AG09319 (cell line): Measurements from ENCODE around the gene LRP1-AS.

Experiments
- DNase-seq: peaks from one replicate; pipeline ENCODE4 v3.0.0-alpha.2; 2010; ENCODE audit warnings: low read depth; ENCODE audit errors: extremely low read depth
- CTCF ChIP-seq: IDR thresholded peaks from 2 replicates; pipeline ENCODE4 v1.5.1; 2011; ENCODE audit warnings: low read depth, mild to moderate bottlenecking, inconsistent platforms, low read length, moderate library complexity

LRP1-AS gene

DNA sequence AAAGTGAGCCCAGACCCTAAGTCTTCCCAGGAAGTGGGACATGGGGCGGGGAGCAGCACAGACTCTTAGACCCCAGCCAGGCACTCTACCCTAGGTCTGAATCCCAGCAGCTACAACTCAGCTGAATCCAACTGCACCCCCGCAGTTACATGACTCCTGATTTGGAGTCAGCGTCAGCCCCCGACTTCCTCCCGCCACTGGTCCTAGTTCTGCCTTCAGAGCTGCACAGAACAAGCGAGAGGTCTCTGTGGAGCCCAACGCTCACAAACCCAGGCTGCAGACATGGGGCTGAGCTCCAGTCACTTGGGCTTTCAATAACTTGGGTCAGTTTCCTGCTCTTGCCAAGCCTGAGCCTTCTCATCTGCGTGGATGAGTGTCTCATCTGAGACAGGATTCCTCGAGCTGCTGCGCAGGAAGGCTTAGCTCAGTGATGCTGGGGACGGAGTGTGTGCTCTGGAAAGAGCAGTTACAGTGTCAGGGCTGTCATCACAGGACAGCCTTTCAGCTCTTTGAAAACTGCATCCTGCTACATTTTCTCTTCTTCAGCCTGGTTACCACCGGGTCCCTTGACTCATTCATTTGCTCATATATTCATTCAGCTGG is 38.6 kb upstream of the LRP1-AS start:
- TF ChIP-seq CTCF: no peak
- DNase-seq: no peak

- TF ChIP-seq CTCF: no peak
Observed at GRCh38 chr12:57185403-57185802, 38.0 kb upstream of the LRP1-AS start.

GRCh38 chr12:57183939-57184725 is 36.7 kb upstream of the LRP1-AS start:
- DNase-seq: no peak
- TF ChIP-seq CTCF: no peak

More at GRCh38 chr12:57185403-57185802, 38.0 kb upstream of the LRP1-AS start:
- DNase-seq: no peak

DNA sequence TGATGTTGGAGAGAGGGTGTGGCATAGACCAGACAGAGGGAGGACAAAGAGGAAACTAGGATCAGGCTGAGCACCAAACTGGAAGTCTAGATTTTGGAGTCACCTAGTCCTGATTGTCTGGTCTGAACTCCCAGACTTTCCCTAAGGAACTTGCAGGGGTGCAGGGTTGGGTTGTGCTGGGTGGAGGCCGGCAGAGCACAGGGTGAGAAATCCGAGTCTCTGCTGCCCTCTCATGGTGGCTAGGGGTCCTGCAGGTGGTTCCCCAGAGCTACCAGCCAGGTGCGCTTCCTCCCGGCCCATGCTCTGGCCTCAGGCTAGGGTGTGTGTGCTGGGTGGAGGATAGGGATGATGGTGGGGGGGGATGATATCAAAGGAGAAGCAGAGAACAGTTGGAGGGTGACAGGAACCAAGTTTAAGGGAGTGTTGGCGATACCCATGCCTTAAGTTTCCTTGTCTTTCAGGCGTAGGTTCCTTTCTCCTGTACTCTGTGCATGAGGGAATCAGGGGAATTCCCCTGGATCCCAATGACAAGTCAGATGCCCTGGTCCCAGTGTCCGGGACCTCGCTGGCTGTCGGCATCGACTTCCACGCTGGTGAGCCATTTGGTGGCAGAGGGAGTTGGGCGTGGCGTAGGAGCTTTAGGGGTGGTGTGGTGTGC is 35.6 kb upstream of the LRP1-AS start:
- peak; percentile 77 for TF ChIP-seq CTCF
- no peak for DNase-seq

- DNase-seq: no peak
- no peak for TF ChIP-seq CTCF
Observed at GRCh38 chr12:57181561-57182155, 34.2 kb upstream of the LRP1-AS start.

DNA sequence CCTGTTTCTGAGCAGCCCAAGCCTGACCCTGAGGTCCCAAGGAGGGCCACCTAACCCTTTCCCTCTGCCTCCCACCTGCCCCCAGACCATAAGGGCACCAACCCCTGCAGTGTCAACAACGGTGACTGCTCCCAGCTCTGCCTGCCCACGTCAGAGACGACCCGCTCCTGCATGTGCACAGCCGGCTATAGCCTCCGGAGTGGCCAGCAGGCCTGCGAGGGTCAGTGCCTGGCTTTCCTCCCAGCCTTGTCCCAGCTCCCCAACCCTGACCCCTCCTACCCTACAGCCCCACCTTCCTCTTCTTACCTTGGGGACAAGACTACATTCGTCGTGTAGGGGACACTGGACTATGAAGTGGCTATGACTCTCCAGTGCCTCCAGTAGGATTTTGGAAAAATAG is 33.7 kb upstream of the LRP1-AS start:
- no peak for DNase-seq
- no peak for TF ChIP-seq CTCF
